Inflammatory macrophage treated with lipopolysaccharide for 4 hours (primary cell): ENCODE measurements around the gene KEAP1.
"Not testable (repeated sequence)": the region's sequence is repeated elsewhere in the genome, so short reads cannot be mapped to it uniquely, and the experiment has no call there.

Experiments
- DNase-seq: peaks from one replicate; pipeline ENCODE4 v3.0.0-alpha.2; 2020

The KEAP1 gene

GRCh38 chr19:10503002-10503789, at the start of gene KEAP1:
Gene KEAP1, minus strand, starts transcription at chr19:10503356. Its CDS starts 3,323 bp downstream, at chr19:10500033.
- DNase-seq: no peak

- peak; percentile 7 for DNase-seq
Observed at GRCh38 chr19:10552510-10553053, 49.4 kb upstream of the KEAP1 start.

- DNase-seq: peak; percentile 41
Observed at GRCh38 chr19:10551698-10552301, 48.6 kb upstream of the KEAP1 start.

GRCh38 chr19:10551006-10551405, 47.9 kb upstream of the KEAP1 start:
- DNase-seq: not testable (repeated sequence)

GRCh38 chr19:10550336-10550735, 47.2 kb upstream of the KEAP1 start:
- DNase-seq: no peak

GRCh38 chr19:10549733-10550132, 46.6 kb upstream of the KEAP1 start:
- no peak for DNase-seq

- DNase-seq: no peak
Observed at GRCh38 chr19:10548746-10549276, 45.7 kb upstream of the KEAP1 start.

- no peak for DNase-seq
Observed at GRCh38 chr19:10546817-10547216, 43.7 kb upstream of the KEAP1 start.

GRCh38 chr19:10544753-10545251, 41.6 kb upstream of the KEAP1 start:
- no peak for DNase-seq

- DNase-seq: peak; percentile 30
Observed at GRCh38 chr19:10544242-10544752, 41.1 kb upstream of the KEAP1 start.

- DNase-seq: peak; percentile 69
Observed at GRCh38 chr19:10543420-10544241, 40.5 kb upstream of the KEAP1 start, which contains the start of gene ATG4D. Gene ATG4D, plus strand, starts transcription at chr19:10543904. Its CDS starts 187 bp downstream, at chr19:10544091.

- no peak for DNase-seq
Observed at GRCh38 chr19:10543059-10543419, 39.9 kb upstream of the KEAP1 start.

- peak; percentile 37 for DNase-seq
Observed at GRCh38 chr19:10539016-10539415, 35.9 kb upstream of the KEAP1 start.

- peak; percentile 77 for DNase-seq
Observed at GRCh38 chr19:10538204-10538983, 35.2 kb upstream of the KEAP1 start.

GRCh38 chr19:10537668-10538067, 34.5 kb upstream of the KEAP1 start:
- no peak for DNase-seq

- no peak for DNase-seq
Observed at GRCh38 chr19:10535613-10536012, 32.5 kb upstream of the KEAP1 start.

GRCh38 chr19:10533646-10534386, 30.7 kb upstream of the KEAP1 start:
- no peak for DNase-seq

- no peak for DNase-seq
Observed at GRCh38 chr19:10532457-10532856, 29.3 kb upstream of the KEAP1 start.

- not testable (repeated sequence) for DNase-seq
Observed at GRCh38 chr19:10526887-10527286, 23.7 kb upstream of the KEAP1 start.

GRCh38 chr19:10525636-10526035, 22.5 kb upstream of the KEAP1 start:
- no peak for DNase-seq

- DNase-seq: peak; percentile 8
Observed at GRCh38 chr19:10523135-10523636, 20.0 kb upstream of the KEAP1 start.
